ENCODE results near the gene AKAP10. TPM values are rescaled to one million over a fixed set of nuclear protein-coding genes. Genes with fewer than 3 reads are reported as not detected.
"Not testable (repeated sequence)": the region's sequence is repeated elsewhere in the genome, so short reads cannot be mapped to it uniquely, and the experiment has no call there.

Gene AKAP10
- total and polyA plus RNA-seq, 2 donors = 17.5 to 51.9 TPM

- Histone ChIP-seq H3K4me1 (ENCODE audit: insufficient read depth) (no peaks in the 10 kb centered on the region), H3K27ac (ENCODE audit: low read depth) (no peak overlapping the region), H3K36me3 (ENCODE audit: insufficient read depth) (peaks cover 4% of the 10 kb centered on the region), H3K4me3 (ENCODE audit: low read depth, low read length) (no peak overlapping the region)
- WGBS = 97% methylated on average over 5 of the region's 5 CpGs
- no peak for DNase-seq (ENCODE audit: extremely low spot score)
Measured at GRCh38 chr17:19933221-19933620, 44.4 kb downstream of the AKAP10 start.

- H3K36me3 ChIP-seq (ENCODE audit: insufficient read depth) = no peaks in the 10 kb centered on the region
- peaks cover 1% of the 10 kb centered on the region for H3K4me1 ChIP-seq (ENCODE audit: insufficient read depth)
- H3K4me3 ChIP-seq (ENCODE audit: low read depth, low read length) = no peak overlapping the region
- no peak for DNase-seq (ENCODE audit: extremely low spot score)
- no peak overlapping the region for H3K27ac ChIP-seq (ENCODE audit: low read depth)
- WGBS = 82% methylated on average over 4 of the region's 4 CpGs
Measured at GRCh38 chr17:19928299-19928698, 49.3 kb downstream of the AKAP10 start.

GRCh38 chr17:19915245-19915978 lies 62.2 kb downstream of the AKAP10 start:
- Histone ChIP-seq H3K27ac (ENCODE audit: low read depth) (no peak overlapping the region), H3K4me3 (ENCODE audit: low read depth, low read length) (no peak overlapping the region), H3K4me1 (ENCODE audit: insufficient read depth) (no peaks in the 10 kb centered on the region), H3K36me3 (ENCODE audit: insufficient read depth) (no peaks in the 10 kb centered on the region)
- DNase-seq (ENCODE audit: extremely low spot score) = no peak
- 97% methylated on average over 2 of the region's 2 CpGs for WGBS

GRCh38 chr17:19911033-19911432 lies 66.6 kb downstream of the AKAP10 start:
- DNase-seq (ENCODE audit: extremely low spot score) = no peak
- Histone ChIP-seq H3K4me3 (ENCODE audit: low read depth, low read length) (no peak overlapping the region), H3K36me3 (ENCODE audit: insufficient read depth) (peaks cover 1% of the 10 kb centered on the region), H3K27ac (ENCODE audit: low read depth) (no peak overlapping the region), H3K4me1 (ENCODE audit: insufficient read depth) (no peaks in the 10 kb centered on the region)
- 94% methylated on average over 2 of the region's 2 CpGs for WGBS

GRCh38 chr17:19909139-19909538 lies 68.5 kb downstream of the AKAP10 start:
- Histone ChIP-seq H3K4me1 (ENCODE audit: insufficient read depth) (no peaks in the 10 kb centered on the region), H3K36me3 (ENCODE audit: insufficient read depth) (peaks cover 1% of the 10 kb centered on the region), H3K4me3 (ENCODE audit: low read depth, low read length) (no peak overlapping the region), H3K27ac (ENCODE audit: low read depth) (no peak overlapping the region)
- DNase-seq (ENCODE audit: extremely low spot score) = no peak
- WGBS = 92% methylated on average over 6 of the region's 6 CpGs

- WGBS = 84% methylated on average over 5 of the region's 5 CpGs
- no peak overlapping the region for H3K27ac ChIP-seq (ENCODE audit: low read depth)
- no peak overlapping the region for H3K4me3 ChIP-seq (ENCODE audit: low read depth, low read length)
- peaks cover 4% of the 10 kb centered on the region for H3K36me3 ChIP-seq (ENCODE audit: insufficient read depth)
- DNase-seq (ENCODE audit: extremely low spot score) = no peak
- H3K4me1 ChIP-seq (ENCODE audit: insufficient read depth) = no peaks in the 10 kb centered on the region
Measured at GRCh38 chr17:19905502-19905901, 72.1 kb downstream of the AKAP10 start.

- H3K27ac ChIP-seq (ENCODE audit: low read depth) = no peak overlapping the region
- H3K36me3 ChIP-seq (ENCODE audit: insufficient read depth) = peaks cover 4% of the 10 kb centered on the region
- H3K4me3 ChIP-seq (ENCODE audit: low read depth, low read length) = no peak overlapping the region
- WGBS = 84% methylated on average over 5 of the region's 5 CpGs
- no peaks in the 10 kb centered on the region for H3K4me1 ChIP-seq (ENCODE audit: insufficient read depth)
- no peak for DNase-seq (ENCODE audit: extremely low spot score)
Measured at GRCh38 chr17:19904924-19905323, 72.7 kb downstream of the AKAP10 start.

- DNase-seq (ENCODE audit: extremely low spot score) = no peak
- H3K27ac ChIP-seq (ENCODE audit: low read depth) = no peak overlapping the region
- H3K36me3 ChIP-seq (ENCODE audit: insufficient read depth) = peaks cover 4% of the 10 kb centered on the region
- H3K4me1 ChIP-seq (ENCODE audit: insufficient read depth) = no peaks in the 10 kb centered on the region
- no peak overlapping the region for H3K4me3 ChIP-seq (ENCODE audit: low read depth, low read length)
Measured at GRCh38 chr17:19904412-19904811, 73.2 kb downstream of the AKAP10 start.

GRCh38 chr17:19900809-19901208 lies 76.8 kb downstream of the AKAP10 start:
- H3K4me3 ChIP-seq (ENCODE audit: low read depth, low read length) = no peak overlapping the region
- DNase-seq (ENCODE audit: extremely low spot score) = no peak
- WGBS = 97% methylated on average over 2 of the region's 2 CpGs
- peaks cover 2% of the 10 kb centered on the region for H3K36me3 ChIP-seq (ENCODE audit: insufficient read depth)
- peaks cover 4% of the 10 kb centered on the region for H3K4me1 ChIP-seq (ENCODE audit: insufficient read depth)
- H3K27ac ChIP-seq (ENCODE audit: low read depth) = no peak overlapping the region

- Histone ChIP-seq H3K4me3 (ENCODE audit: low read depth, low read length) (no peak overlapping the region), H3K4me1 (ENCODE audit: insufficient read depth) (peaks cover 4% of the 10 kb centered on the region), H3K36me3 (ENCODE audit: insufficient read depth) (no peaks in the 10 kb centered on the region), H3K27ac (ENCODE audit: low read depth) (peak overlapping the region; percentile 28)
- WGBS = 50% methylated on average over 2 of the region's 2 CpGs
- no peak for DNase-seq (ENCODE audit: extremely low spot score)
Measured at GRCh38 chr17:19897903-19898302, 79.7 kb downstream of the AKAP10 start.

GRCh38 chr17:19897090-19897837 lies 80.4 kb downstream of the AKAP10 start:
- H3K27ac ChIP-seq (ENCODE audit: low read depth) = peak overlapping the region; percentile 28
- no peak overlapping the region for H3K4me3 ChIP-seq (ENCODE audit: low read depth, low read length)
- 59% methylated on average over 8 of the region's 8 CpGs for WGBS
- H3K36me3 ChIP-seq (ENCODE audit: insufficient read depth) = no peaks in the 10 kb centered on the region
- DNase-seq (ENCODE audit: extremely low spot score) = no peak
- H3K4me1 ChIP-seq (ENCODE audit: insufficient read depth) = peaks cover 4% of the 10 kb centered on the region

GRCh38 chr17:19896679-19897078 lies 80.9 kb downstream of the AKAP10 start:
- DNase-seq (ENCODE audit: extremely low spot score) = no peak
- Histone ChIP-seq H3K27ac (ENCODE audit: low read depth) (no peak overlapping the region), H3K36me3 (ENCODE audit: insufficient read depth) (no peaks in the 10 kb centered on the region), H3K4me1 (ENCODE audit: insufficient read depth) (peaks cover 4% of the 10 kb centered on the region), H3K4me3 (ENCODE audit: low read depth, low read length) (no peak overlapping the region)
- 87% methylated on average over 2 of the region's 2 CpGs for WGBS

GRCh38 chr17:19890554-19890953 lies 87.1 kb downstream of the AKAP10 start:
- not testable (repeated sequence) for H3K4me3 ChIP-seq (ENCODE audit: low read depth, low read length); H3K36me3 ChIP-seq (ENCODE audit: insufficient read depth); H3K4me1 ChIP-seq (ENCODE audit: insufficient read depth); H3K27ac ChIP-seq (ENCODE audit: low read depth); DNase-seq (ENCODE audit: extremely low spot score)
- WGBS = 87% methylated on average over 5 of the region's 5 CpGs

- not testable (repeated sequence) for H3K27ac ChIP-seq (ENCODE audit: low read depth); H3K4me1 ChIP-seq (ENCODE audit: insufficient read depth); DNase-seq (ENCODE audit: extremely low spot score); H3K4me3 ChIP-seq (ENCODE audit: low read depth, low read length); H3K36me3 ChIP-seq (ENCODE audit: insufficient read depth)
- 89% methylated on average over 5 of the region's 5 CpGs for WGBS
Measured at GRCh38 chr17:19890001-19890400, 87.6 kb downstream of the AKAP10 start.

Measured in urinary bladder (tissue), 4 donors.